DMS53 (cell line): Measurements from ENCODE around the gene NOTCH3.

ENCODE experiments used
- DNase-seq: peaks from one replicate; lab custom pipeline; 2025; lab: John Stamatoyannopoulos, UW

The NOTCH3 gene

GRCh38 chr19:15159251-15159650 is 41.5 kb downstream of the NOTCH3 start:
- DNase-seq = peak; percentile 18

- no peak for DNase-seq
Measured at GRCh38 chr19:15156391-15156790, 44.4 kb downstream of the NOTCH3 start.

GRCh38 chr19:15155296-15155695 is 45.5 kb downstream of the NOTCH3 start:
- DNase-seq = no peak

GRCh38 chr19:15154002-15154612 is 46.7 kb downstream of the NOTCH3 start:
- peak; percentile 64 for DNase-seq

- DNase-seq = no peak
Measured at GRCh38 chr19:15149737-15150136, 51.1 kb downstream of the NOTCH3 start.

- DNase-seq = no peak
Measured at GRCh38 chr19:15147090-15147489, 53.7 kb downstream of the NOTCH3 start.

GRCh38 chr19:15144046-15144646 is 56.6 kb downstream of the NOTCH3 start:
- no peak for DNase-seq

GRCh38 chr19:15142313-15142712 is 58.5 kb downstream of the NOTCH3 start:
- DNase-seq = no peak

GRCh38 chr19:15141143-15141542 is 59.7 kb downstream of the NOTCH3 start:
- DNase-seq = no peak

GRCh38 chr19:15138427-15138826 is 62.4 kb downstream of the NOTCH3 start:
- no peak for DNase-seq

GRCh38 chr19:15137777-15138176 is 63.0 kb downstream of the NOTCH3 start:
- no peak for DNase-seq

GRCh38 chr19:15136234-15136954 is 64.4 kb downstream of the NOTCH3 start:
- peak; percentile 22 for DNase-seq

GRCh38 chr19:15129856-15130585 is 70.8 kb downstream of the NOTCH3 start:
- peak; percentile 91 for DNase-seq

- peak; percentile 5 for DNase-seq
Measured at GRCh38 chr19:15128162-15128770, 72.5 kb downstream of the NOTCH3 start.

GRCh38 chr19:15126131-15126910 is 74.5 kb downstream of the NOTCH3 start:
- no peak for DNase-seq

- DNase-seq = peak; percentile 97
Measured at GRCh38 chr19:15125232-15126067, 75.3 kb downstream of the NOTCH3 start.

GRCh38 chr19:15124572-15125231 is 76.1 kb downstream of the NOTCH3 start:
- DNase-seq = peak; percentile 40

GRCh38 chr19:15123900-15124299 is 76.9 kb downstream of the NOTCH3 start:
- no peak for DNase-seq

GRCh38 chr19:15123031-15123890 is 77.5 kb downstream of the NOTCH3 start:
- DNase-seq = no peak
